Measurements from ENCODE around the gene GUCY2D.

The GUCY2D gene

GRCh38 chr17:8064561-8065019, 62.2 kb downstream of the GUCY2D start:
- no peaks in the 10 kb centered on the region for H3K27me3 ChIP-seq (ENCODE audit: insufficient read depth, low read length)
- H3K4me3 ChIP-seq (ENCODE audit: low read depth, low read length, poor library complexity, severe bottlenecking), result no peak overlapping the region
- no peaks in the 10 kb centered on the region for H3K36me3 ChIP-seq (ENCODE audit: insufficient read depth, low read length)
- no peaks in the 10 kb centered on the region for H4K20me1 ChIP-seq (ENCODE audit: insufficient read depth, low read length)
- no peaks in the 10 kb centered on the region for H3K79me2 ChIP-seq (ENCODE audit: insufficient read depth, low read length)
- H2AFZ ChIP-seq (ENCODE audit: low read length), result no peak overlapping the region
- H3K4me2 ChIP-seq (ENCODE audit: low read length), result no peak overlapping the region
- no peak overlapping the region for H3K9ac ChIP-seq (ENCODE audit: low read length)
- no peaks in the 10 kb centered on the region for H3F3A ChIP-seq (ENCODE audit: insufficient read depth, low read length)
- no peaks in the 10 kb centered on the region for H3K9me3 ChIP-seq (ENCODE audit: low read length)
- no peak overlapping the region for H3K27ac ChIP-seq (ENCODE audit: low read depth, low read length, poor library complexity, severe bottlenecking)
- H3K9me2 ChIP-seq (ENCODE audit: low read depth, low read length), result no peaks in the 10 kb centered on the region
- TF ChIP-seq, protein P1, sequence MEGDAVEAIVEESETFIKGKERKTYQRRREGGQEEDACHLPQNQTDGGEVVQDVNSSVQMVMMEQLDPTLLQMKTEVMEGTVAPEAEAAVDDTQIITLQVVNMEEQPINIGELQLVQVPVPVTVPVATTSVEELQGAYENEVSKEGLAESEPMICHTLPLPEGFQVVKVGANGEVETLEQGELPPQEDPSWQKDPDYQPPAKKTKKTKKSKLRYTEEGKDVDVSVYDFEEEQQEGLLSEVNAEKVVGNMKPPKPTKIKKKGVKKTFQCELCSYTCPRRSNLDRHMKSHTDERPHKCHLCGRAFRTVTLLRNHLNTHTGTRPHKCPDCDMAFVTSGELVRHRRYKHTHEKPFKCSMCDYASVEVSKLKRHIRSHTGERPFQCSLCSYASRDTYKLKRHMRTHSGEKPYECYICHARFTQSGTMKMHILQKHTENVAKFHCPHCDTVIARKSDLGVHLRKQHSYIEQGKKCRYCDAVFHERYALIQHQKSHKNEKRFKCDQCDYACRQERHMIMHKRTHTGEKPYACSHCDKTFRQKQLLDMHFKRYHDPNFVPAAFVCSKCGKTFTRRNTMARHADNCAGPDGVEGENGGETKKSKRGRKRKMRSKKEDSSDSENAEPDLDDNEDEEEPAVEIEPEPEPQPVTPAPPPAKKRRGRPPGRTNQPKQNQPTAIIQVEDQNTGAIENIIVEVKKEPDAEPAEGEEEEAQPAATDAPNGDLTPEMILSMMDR (IDR thresholded peaks at IDR 0.05; ENCODE audit: low read length), result no peak
- TF ChIP-seq EZH2 (IDR thresholded peaks at IDR 0.05; ENCODE audit: borderline replicate concordance, low read length), result no peak
- no peaks in the 10 kb centered on the region for H3K4me1 ChIP-seq (ENCODE audit: insufficient read depth, low read length, severe bottlenecking)

- H3K4me3 ChIP-seq (ENCODE audit: low read depth, low read length, poor library complexity, severe bottlenecking), result no peak overlapping the region
- H3K27me3 ChIP-seq (ENCODE audit: insufficient read depth, low read length), result peaks cover 7% of the 10 kb centered on the region; the same call in 1 of the 2 replicates
- H3K4me2 ChIP-seq (ENCODE audit: low read length), result no peak overlapping the region
- no peaks in the 10 kb centered on the region for H3F3A ChIP-seq (ENCODE audit: insufficient read depth, low read length)
- H3K4me1 ChIP-seq (ENCODE audit: insufficient read depth, low read length, severe bottlenecking), result no peaks in the 10 kb centered on the region
- H3K27ac ChIP-seq (ENCODE audit: low read depth, low read length, poor library complexity, severe bottlenecking), result no peak overlapping the region
- TF ChIP-seq, protein P1 (IDR thresholded peaks at IDR 0.05; ENCODE audit: low read length), result no peak; the same call in 1 of the 2 replicates
- TF ChIP-seq EZH2 (IDR thresholded peaks at IDR 0.05; ENCODE audit: borderline replicate concordance, low read length), result no peak
- no peak overlapping the region for H3K9ac ChIP-seq (ENCODE audit: low read length)
- no peaks in the 10 kb centered on the region for H3K79me2 ChIP-seq (ENCODE audit: insufficient read depth, low read length)
- H2AFZ ChIP-seq (ENCODE audit: low read length), result no peak overlapping the region
- H4K20me1 ChIP-seq (ENCODE audit: insufficient read depth, low read length), result no peaks in the 10 kb centered on the region
- no peaks in the 10 kb centered on the region for H3K9me3 ChIP-seq (ENCODE audit: low read length)
- H3K36me3 ChIP-seq (ENCODE audit: insufficient read depth, low read length), result no peaks in the 10 kb centered on the region
- no peaks in the 10 kb centered on the region for H3K9me2 ChIP-seq (ENCODE audit: low read depth, low read length)
Measured at GRCh38 chr17:8066841-8067775, 64.7 kb downstream of the GUCY2D start.

- Histone ChIP-seq H3K79me2 (ENCODE audit: insufficient read depth, low read length) (no peaks in the 10 kb centered on the region), H4K20me1 (ENCODE audit: insufficient read depth, low read length) (no peaks in the 10 kb centered on the region), H3K27ac (ENCODE audit: low read depth, low read length, poor library complexity, severe bottlenecking) (no peak overlapping the region), H3K4me2 (ENCODE audit: low read length) (no peak overlapping the region), H3K27me3 (ENCODE audit: insufficient read depth, low read length) (peaks cover 7% of the 10 kb centered on the region; the same call in 1 of the 2 replicates), H3K9ac (ENCODE audit: low read length) (no peak overlapping the region), H3K4me3 (ENCODE audit: low read depth, low read length, poor library complexity, severe bottlenecking) (no peak overlapping the region), H3F3A (ENCODE audit: insufficient read depth, low read length) (no peaks in the 10 kb centered on the region), H3K4me1 (ENCODE audit: insufficient read depth, low read length, severe bottlenecking) (no peaks in the 10 kb centered on the region), H3K9me2 (ENCODE audit: low read depth, low read length) (no peaks in the 10 kb centered on the region), H3K36me3 (ENCODE audit: insufficient read depth, low read length) (no peaks in the 10 kb centered on the region), H2AFZ (ENCODE audit: low read length) (no peak overlapping the region), H3K9me3 (ENCODE audit: low read length) (no peaks in the 10 kb centered on the region)
- no peak for TF ChIP-seq EZH2 (IDR thresholded peaks at IDR 0.05; ENCODE audit: borderline replicate concordance, low read length)
- TF ChIP-seq, protein P1 (IDR thresholded peaks at IDR 0.05; ENCODE audit: low read length), result no peak
Measured at GRCh38 chr17:8067806-8068205, 65.4 kb downstream of the GUCY2D start.
